ELF-1 (cell line): ENCODE measurements around the gene ADAM21.
"Not testable (repeated sequence)": the region's sequence is repeated elsewhere in the genome, so short reads cannot be mapped to it uniquely, and the experiment has no call there.

ENCODE experiments used
- DNase-seq: peaks from one replicate; pipeline ENCODE4 v3.0.0-alpha.2; 2016; ENCODE audit warnings: low read depth, low spot score

ADAM21 gene

DNA sequence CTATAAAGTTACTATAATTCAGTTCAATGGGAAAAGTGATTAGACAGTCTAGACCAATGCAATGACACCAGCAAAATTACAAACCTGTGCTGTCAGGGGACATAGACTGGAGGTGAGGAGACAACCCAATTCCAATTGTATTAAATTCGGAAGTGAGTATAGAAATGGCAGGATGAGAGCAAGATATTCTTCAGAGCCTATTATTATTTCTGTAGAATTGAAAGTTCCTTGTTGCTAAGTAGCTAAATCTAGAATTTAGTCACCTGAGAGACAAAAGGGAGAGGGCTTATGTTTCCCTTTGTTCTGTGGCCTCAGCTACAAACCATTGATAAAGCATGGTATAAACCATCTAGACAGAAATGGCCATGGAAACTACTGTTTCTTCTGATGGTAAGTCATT, at the start of gene ADAM21:
TSS of gene ADAM21 (plus strand) at position 301 of the 400 bp plus-strand sequence. CDS start 5,326 bp downstream, outside the sequence.
- DNase-seq: no peak

DNA sequence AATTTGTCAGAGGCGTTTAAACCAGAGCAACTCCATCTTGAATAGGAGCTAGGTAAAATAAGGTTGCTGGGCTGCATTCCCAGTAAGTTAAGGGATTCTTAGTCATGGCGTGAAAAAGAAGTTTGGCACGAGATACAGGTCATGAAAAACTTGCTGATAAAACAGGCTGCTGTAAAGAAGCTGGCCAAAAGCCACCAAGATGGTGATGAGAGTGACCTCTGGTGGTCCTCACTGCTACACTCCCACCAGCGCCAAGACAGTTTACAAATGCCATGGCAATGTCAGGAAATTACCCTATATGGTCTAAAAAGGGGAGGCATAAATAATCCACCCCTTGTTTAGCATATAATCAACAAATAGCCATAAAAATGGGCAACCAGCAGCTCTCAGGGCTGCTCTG, 48.6 kb upstream of the ADAM21 start:
- DNase-seq: peak; percentile 35

GRCh38 chr14:70406216-70406615, 45.8 kb upstream of the ADAM21 start:
- DNase-seq: not testable (repeated sequence)

DNA sequence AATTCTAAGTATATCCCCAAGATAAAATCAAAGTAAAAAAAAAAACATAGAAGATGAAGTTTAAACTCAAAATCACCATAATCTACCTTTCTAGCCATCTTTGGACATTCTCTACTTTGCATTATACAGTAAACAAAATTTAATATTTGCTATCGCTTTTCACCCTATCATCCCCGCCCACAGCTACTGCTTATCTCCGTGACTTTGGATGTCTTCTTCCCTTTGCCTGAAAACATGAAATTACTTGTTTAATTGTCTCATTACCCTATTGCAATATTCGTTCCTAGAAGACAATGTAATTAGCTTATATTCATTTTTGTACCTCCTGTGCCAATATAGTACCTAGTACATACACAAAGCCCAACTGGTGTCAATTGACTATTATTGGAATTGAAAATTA, 44.4 kb upstream of the ADAM21 start:
- no peak for DNase-seq

- no peak for DNase-seq
Observed at GRCh38 chr14:70415788-70416187, 36.2 kb upstream of the ADAM21 start.

DNA sequence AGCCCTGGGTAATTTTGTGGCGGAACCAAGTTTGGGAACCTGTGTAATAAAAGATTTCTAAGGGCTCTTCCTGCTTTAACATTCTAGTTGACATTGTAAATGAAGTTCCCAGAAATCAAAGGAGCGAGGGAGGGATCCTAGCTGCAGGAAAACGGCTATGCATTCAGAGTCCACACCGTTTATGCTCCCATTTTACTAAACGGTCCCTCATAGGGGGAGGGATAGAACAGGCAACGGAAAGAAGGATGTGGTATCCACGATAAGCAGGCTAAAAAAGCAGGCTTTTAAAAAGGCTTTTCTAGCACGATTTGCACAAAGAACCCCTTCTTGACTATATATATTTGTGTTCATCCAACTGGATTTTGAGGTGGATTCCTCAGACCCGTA, 35.6 kb upstream of the ADAM21 start:
- DNase-seq: no peak

DNA sequence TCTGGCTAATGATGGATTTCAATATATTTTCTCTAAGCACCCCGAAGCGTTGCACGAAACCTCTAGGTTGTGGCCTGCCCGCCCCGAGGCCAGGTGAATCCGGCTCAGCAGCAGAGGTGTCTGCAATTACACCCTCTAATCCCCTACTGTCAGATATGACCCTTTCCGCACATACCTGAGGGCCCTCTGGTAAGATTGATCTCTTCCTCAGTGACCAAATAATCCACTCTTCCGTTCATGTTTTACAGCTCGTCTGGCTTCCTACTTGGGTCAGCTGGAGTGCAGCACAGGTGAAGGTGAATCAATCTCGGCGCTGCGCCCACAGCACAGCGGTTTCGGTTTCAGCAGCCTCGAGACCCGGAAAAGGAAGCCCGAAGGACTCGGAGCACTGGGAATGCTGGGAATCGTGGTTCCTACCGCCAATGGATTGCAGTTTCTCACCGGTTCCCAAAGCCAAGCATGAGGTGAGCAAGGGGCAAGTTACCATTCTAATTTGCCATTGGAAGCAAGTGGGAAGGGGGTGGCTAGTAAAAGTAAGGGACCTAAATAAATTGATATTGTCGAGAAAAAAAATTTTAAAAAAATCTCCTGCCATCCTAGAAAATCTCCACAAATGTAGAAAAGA, 35.1 kb upstream of the ADAM21 start, which contains the start of gene SYNJ2BP:
TSS of gene SYNJ2BP (minus strand) at position 366 of the 625 bp plus-strand sequence. CDS start at position 239, 127 bp downstream.
- peak; percentile 85 for DNase-seq

DNA sequence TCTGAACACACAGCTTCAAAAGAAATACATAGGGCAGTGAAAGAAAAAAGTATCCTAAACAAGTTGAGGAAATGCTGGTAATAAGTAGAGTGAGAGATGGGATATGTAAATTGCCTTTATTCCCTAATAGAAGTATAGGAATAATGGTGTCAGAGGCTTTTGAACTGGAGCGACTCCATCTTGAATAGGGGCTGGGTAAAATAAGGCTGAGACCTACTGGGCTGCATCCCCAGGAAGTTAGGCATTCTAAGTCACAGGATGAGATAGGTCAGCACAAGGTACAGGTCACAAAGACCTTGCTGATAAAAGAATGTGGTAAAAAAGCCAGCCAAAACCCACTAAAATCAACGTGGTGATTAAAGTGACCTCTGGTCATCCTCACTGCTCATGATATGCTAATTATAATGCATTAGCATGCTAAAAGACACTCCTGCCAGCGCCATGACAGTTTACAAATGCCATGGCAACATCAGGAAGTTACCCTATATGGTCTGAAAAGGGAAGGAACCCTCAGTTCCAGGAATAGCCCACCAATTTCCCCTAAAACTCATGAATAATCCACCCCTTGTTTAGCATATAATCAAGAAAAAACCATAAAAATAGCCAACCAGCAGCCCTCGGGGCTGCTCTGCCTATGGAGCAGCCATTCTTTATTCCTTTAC, 32.6 kb upstream of the ADAM21 start:
- DNase-seq: not testable (repeated sequence)

DNA sequence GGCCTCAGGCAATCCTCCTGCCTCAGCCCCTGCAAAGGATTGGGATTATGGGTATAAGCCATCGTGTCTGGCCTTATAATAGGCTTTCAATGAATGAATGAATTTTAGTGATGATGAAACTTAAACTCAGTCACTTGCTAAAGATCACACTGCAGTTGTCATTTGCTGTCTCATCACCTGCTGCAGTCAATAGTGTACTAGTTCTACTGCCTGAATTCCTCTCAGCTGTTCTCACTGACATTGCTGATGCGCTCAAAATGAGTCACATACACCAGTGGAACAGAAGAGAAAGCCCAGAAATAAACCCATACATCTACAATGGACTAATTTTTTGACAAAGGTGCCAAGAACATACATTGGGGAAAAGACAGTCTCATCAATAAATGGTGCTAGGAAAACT, 29.4 kb upstream of the ADAM21 start:
- no peak for DNase-seq

GRCh38 chr14:70425354-70425753, 26.6 kb upstream of the ADAM21 start:
- DNase-seq: no peak

DNA sequence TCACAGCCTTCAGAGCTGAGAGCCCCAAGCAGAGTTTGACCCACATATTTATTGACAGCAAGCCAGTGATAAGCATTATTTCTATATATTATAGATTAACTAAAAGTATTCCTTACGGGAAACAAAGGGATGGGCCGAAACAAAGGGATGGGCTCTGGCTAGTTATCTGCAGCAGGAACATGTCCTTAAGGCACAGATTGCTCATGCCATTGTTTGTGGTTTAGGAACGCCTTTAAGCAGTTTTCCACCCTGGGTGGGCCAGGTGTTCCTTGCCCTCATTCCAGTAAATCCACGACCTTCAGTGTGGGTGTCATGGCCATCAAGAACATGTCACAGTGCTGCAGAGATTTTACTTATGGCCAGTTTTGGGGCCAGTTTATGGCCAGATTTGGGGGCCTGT, 25.4 kb upstream of the ADAM21 start:
- not testable (repeated sequence) for DNase-seq

DNA sequence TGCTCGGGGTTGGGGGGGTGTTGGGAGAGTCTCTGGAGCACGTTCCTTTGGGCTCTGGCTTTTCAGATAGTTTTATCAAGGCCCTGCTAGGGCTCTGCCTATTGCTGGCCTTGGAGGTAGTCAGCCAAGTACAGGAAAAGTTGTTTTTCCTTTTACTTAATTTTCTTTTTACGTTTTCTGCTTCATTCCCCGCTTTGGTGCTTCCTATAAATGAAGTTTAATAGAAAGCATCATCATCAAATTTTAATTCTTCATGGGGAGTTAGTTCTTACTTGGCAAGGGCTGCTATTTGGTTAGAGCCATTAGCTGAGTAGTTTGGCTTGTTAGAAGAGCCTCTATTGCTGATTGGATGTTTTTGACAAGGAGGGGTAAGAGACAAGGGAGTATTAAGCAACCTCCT, 15.1 kb upstream of the ADAM21 start:
- no peak for DNase-seq

- no peak for DNase-seq
Observed at GRCh38 chr14:70441641-70442040, 10.3 kb upstream of the ADAM21 start.

- DNase-seq: no peak
Observed at GRCh38 chr14:70442750-70443149, 9.2 kb upstream of the ADAM21 start.

GRCh38 chr14:70448633-70449340, 3.2 kb upstream of the ADAM21 start:
- no peak for DNase-seq

GRCh38 chr14:70454731-70455130, 2.8 kb downstream of the ADAM21 start:
- no peak for DNase-seq

GRCh38 chr14:70468731-70469130, 16.8 kb downstream of the ADAM21 start:
- no peak for DNase-seq

DNA sequence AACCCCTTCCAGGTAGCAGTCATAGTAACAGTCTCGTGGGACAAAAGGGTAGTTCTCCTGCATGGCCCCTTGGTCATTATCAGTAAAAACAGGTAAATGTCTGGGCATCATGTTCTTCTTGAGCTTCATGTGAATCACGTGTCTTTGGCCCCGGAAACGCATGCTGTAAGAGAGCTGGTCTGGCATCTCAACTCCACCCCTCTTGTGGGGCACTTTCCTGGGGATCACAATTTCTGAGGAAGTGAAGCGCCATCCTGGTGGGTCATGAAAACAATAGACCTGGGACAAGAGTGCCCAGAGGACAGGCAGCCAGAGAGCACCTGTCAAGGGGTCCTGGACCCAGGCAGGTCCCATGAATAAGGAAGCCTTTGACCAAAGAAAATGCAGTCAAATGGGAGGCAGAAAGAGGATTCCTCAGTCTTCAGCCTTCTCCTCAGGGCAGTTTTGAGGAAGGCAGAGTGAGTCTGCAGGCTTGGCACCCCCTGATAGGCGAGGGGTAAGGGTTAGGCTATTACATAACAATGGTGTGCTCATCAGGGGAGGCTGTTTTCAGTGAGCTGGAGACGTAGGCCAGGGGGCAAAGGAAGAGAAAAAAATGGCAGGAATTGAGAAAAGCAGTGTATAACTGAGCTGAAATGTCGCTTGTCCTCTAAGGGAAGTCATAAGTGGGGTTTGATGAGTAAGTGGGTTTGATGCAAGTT, 19.0 kb downstream of the ADAM21 start:
- peak; percentile 56 for DNase-seq

DNA sequence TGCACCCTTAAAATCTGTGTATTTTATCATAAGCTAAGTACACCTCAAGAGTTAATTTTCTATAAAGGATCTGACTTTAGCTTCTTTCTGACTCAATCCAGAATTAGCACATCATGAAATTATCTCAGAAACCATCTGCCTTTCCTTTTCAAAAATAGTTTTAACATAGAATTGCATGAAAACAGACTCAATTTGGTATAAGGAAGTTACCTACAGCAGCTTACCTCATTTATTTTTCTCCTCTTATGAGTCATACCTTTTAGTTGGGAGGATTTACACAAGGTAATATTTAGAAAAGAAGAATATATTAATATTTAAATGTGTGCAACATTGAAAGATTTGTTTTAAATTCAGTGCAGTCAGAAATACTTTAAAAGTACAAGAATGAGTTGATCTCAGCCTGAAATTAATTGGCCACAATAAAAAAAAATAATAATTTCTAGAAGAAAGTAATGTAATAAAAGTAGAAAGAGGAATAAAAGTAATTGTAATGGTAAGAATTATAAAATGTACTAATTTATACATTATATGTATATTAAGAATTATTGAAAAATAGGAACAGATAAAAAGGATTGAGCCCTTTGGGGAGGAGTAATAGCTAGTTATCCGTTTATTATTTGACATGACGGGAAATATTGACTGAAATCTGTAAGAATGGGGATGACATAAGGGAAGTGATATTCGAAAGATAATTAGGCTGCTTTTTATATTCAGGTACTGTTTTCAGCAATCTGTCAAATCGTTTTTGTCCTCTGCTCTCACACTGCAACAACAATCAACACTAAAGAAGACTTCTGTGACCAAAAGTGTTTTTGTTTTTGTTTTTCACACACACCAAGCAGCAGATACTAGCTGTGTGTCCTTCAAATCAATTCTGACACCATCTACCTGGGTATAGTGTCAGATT, 20.5 kb downstream of the ADAM21 start:
- no peak for DNase-seq

- DNase-seq: no peak
Observed at GRCh38 chr14:70473825-70474224, 21.9 kb downstream of the ADAM21 start.

- DNase-seq: not testable (repeated sequence)
Observed at GRCh38 chr14:70475459-70475858, 23.5 kb downstream of the ADAM21 start.
